ENCODE data around the gene HM13.
"Not testable (repeated sequence)": the region's sequence is repeated elsewhere in the genome, so short reads cannot be mapped to it uniquely, and the experiment has no call there.

The HM13 gene

GRCh38 chr20:31594002-31594557 lies 79.8 kb downstream of the HM13 start:
- no peak for DNase-seq

GRCh38 chr20:31594558-31595379 lies 80.5 kb downstream of the HM13 start:
- peak; percentile 47 for DNase-seq

- DNase-seq: no peak
Measured at GRCh38 chr20:31595380-31595653, 81.1 kb downstream of the HM13 start.

- DNase-seq: peak; percentile 90
Measured at GRCh38 chr20:31595654-31596411, 81.6 kb downstream of the HM13 start.

GRCh38 chr20:31596412-31596715 lies 82.1 kb downstream of the HM13 start:
- DNase-seq: not testable (repeated sequence)

GRCh38 chr20:31596831-31597480 lies 82.7 kb downstream of the HM13 start:
- DNase-seq: no peak

- no peak for DNase-seq
Measured at GRCh38 chr20:31597481-31597855, 83.2 kb downstream of the HM13 start.

GRCh38 chr20:31602431-31602778 lies 88.2 kb downstream of the HM13 start:
- DNase-seq: no peak

- DNase-seq: no peak
Measured at GRCh38 chr20:31602779-31603441, 88.7 kb downstream of the HM13 start.

- peak; percentile 98 for DNase-seq
Measured at GRCh38 chr20:31603822-31604566, 89.8 kb downstream of the HM13 start.

- DNase-seq: no peak
Measured at GRCh38 chr20:31604567-31605030, 90.4 kb downstream of the HM13 start.

GRCh38 chr20:31605031-31605901 lies 91.0 kb downstream of the HM13 start, which contains the start of gene ID1:
ID1 (plus strand) TSS chr20:31605289; CDS start chr20:31605388, 99 bp downstream.
- peak; percentile 97 for DNase-seq

- peak; percentile 60 for DNase-seq
Measured at GRCh38 chr20:31605902-31606803, 91.9 kb downstream of the HM13 start.

- peak; percentile 83 for DNase-seq
Measured at GRCh38 chr20:31606804-31607639, 92.8 kb downstream of the HM13 start.

GRCh38 chr20:31607640-31608250 lies 93.5 kb downstream of the HM13 start:
- DNase-seq: no peak

- peak; percentile 93 for DNase-seq
Measured at GRCh38 chr20:31608251-31608945, 94.2 kb downstream of the HM13 start.

- not testable (repeated sequence) for DNase-seq
Measured at GRCh38 chr20:31612271-31612640, 98.0 kb downstream of the HM13 start.

- DNase-seq: no peak
Measured at GRCh38 chr20:31615416-31615815, 101.2 kb downstream of the HM13 start.
